HepG2 (cell line): ENCODE measurements around the gene MAST1. TPM values are rescaled to one million over a fixed set of nuclear protein-coding genes. Genes with fewer than 3 reads are reported as not detected.

ENCODE experiments used
- MIER2 ChIP-seq: IDR thresholded peaks from 2 replicates; pipeline ENCODE4 v1.6.1; 2016; ENCODE audit warnings: missing biosample characterization, missing genetic modification reagents
- RARA ChIP-seq: IDR thresholded peaks from 2 replicates; pipeline ENCODE4 v1.6.1; 2016; ENCODE audit warnings: missing genetic modification reagents, missing compliant biosample characterization
- SMARCC2 ChIP-seq: fragments of 450-650 bp; IDR thresholded peaks from 2 replicates; pipeline ENCODE4 v1.6.1; 2017; ENCODE audit warnings: antibody characterized with exemption, mild to moderate bottlenecking
- WIZ ChIP-seq: sonication (generic); formaldehyde crosslinking; IDR thresholded peaks from 2 replicates; pipeline ENCODE4 v1.5.1; 2020; ENCODE audit warnings: mild to moderate bottlenecking, missing genetic modification reagents
- ZFYVE20 ChIP-seq: sonication (generic); formaldehyde crosslinking; IDR thresholded peaks from 2 replicates; pipeline ENCODE4 v1.8.0; 2023; ENCODE audit warnings: low read depth, mild to moderate bottlenecking, moderate library complexity, missing genetic modification reagents, borderline replicate concordance
- ZNF12 ChIP-seq: sonication (generic); formaldehyde crosslinking; IDR thresholded peaks from 2 replicates; pipeline ENCODE4 v1.5.0; 2020; ENCODE audit warnings: missing genetic modification reagents
- ZNF224 ChIP-seq: sonication (generic); formaldehyde crosslinking; IDR thresholded peaks from 2 replicates; pipeline ENCODE4 v1.5.0; 2020; ENCODE audit warnings: mild to moderate bottlenecking, missing genetic modification reagents
- ZNF674 ChIP-seq: sonication (generic); formaldehyde crosslinking; IDR thresholded peaks from 2 replicates; pipeline ENCODE4 v1.5.0; 2020; ENCODE audit warnings: low read depth, mild to moderate bottlenecking, missing genetic modification reagents
- ZNF816 ChIP-seq: sonication (generic); formaldehyde crosslinking; IDR thresholded peaks from 2 replicates; pipeline ENCODE4 v1.8.0; 2022; ENCODE audit warnings: missing genetic modification reagents, mild to moderate bottlenecking, borderline replicate concordance
- polyA plus RNA-seq, 8 experiments: library from polyadenylated mRNA; depleted of rRNA in 3 of 8; stranded (reverse) in 7 of 8; unstranded in 1 of 8; fragments of >200 nt; fragmentation: Illumina TruSeq in 4 of 8; extraction: Trizol in 4 of 8; gene quantifications; 2 replicates each; pipeline versions ENCODE4 v1.2.1 to v1.2.3, GENCODE V29; 2011 to 2016; ENCODE audit warnings: low read depth in 4 of 8, missing spikeins in 1 of 8, mixed read lengths in 1 of 8; ENCODE audit not compliant: insufficient read depth in 1 of 8
- total RNA-seq, 5 experiments: library from RNA; depleted of rRNA; stranded (reverse); fragments of >200 nt; fragmentation: Illumina TruSeq; extraction: Trizol; gene quantifications; 2 replicates each; pipeline ENCODE4 v1.2.3, GENCODE V29; 2016; ENCODE audit warnings: low read depth in 1 of 5
- TF ChIP-seq, protein P1 (sequence below): sonication (generic); formaldehyde crosslinking; IDR thresholded peaks from 2 replicates; pipeline ENCODE4 v1.8.1; 2023; ENCODE audit warnings: missing genetic modification reagents, inconsistent platforms, borderline replicate concordance
- TF ChIP-seq, protein P2 (sequence below): sonication (generic); formaldehyde crosslinking; conservative IDR thresholded peaks from 2 replicates; pipeline ENCODE4 v1.8.0; 2022; ENCODE audit warnings: mild to moderate bottlenecking, moderate library complexity, missing genetic modification reagents
- TF ChIP-seq, protein P3 (sequence below): sonication (generic); formaldehyde crosslinking; IDR thresholded peaks from 2 replicates; pipeline ENCODE4 v1.5.0; 2020; ENCODE audit warnings: mild to moderate bottlenecking, missing genetic modification reagents, borderline replicate concordance
- TF ChIP-seq, protein P4 (sequence below): fragments of 450-650 bp; IDR thresholded peaks from 2 replicates; pipeline ENCODE4 v1.6.1; 2016
- TF ChIP-seq, protein P5 (sequence below): IDR thresholded peaks from 2 replicates; pipeline ENCODE4 v1.6.1; 2016; ENCODE audit warnings: low read depth
- TF ChIP-seq, protein P6 (sequence below): sonication (generic); formaldehyde crosslinking; IDR thresholded peaks from 2 replicates; pipeline ENCODE4 v1.4.0; 2020; ENCODE audit warnings: mild to moderate bottlenecking, missing genetic modification reagents, borderline replicate concordance

The MAST1 gene
- total and polyA plus RNA-seq, 2 of the 13 experiments (the other 11 are each of a cell fraction or from before 2014, with no cell fraction given): 0.73 to 4.7 TPM

DNA sequence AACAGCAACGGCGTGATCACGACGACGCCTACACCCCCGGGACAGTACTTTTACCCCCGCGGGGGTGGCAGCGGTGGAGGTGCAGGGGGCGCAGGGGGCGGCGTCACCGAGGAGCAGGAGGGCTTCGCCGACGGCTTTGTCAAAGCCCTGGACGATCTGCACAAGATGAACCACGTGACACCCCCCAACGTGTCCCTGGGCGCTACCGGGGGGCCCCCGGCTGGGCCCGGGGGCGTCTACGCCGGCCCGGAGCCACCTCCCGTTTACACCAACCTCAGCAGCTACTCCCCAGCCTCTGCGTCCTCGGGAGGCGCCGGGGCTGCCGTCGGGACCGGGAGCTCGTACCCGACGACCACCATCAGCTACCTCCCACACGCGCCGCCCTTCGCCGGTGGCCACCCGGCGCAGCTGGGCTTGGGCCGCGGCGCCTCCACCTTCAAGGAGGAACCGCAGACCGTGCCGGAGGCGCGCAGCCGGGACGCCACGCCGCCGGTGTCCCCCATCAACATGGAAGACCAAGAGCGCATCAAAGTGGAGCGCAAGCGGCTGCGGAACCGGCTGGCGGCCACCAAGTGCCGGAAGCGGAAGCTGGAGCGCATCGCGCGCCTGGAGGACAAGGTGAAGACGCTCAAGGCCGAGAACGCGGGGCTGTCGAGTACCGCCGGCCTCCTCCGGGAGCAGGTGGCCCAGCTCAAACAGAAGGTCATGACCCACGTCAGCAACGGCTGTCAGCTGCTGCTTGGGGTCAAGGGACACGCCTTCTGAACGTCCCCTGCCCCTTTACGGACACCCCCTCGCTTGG, 46.1 kb upstream of the MAST1 start (continued):
- TF ChIP-seq, protein P1, sequence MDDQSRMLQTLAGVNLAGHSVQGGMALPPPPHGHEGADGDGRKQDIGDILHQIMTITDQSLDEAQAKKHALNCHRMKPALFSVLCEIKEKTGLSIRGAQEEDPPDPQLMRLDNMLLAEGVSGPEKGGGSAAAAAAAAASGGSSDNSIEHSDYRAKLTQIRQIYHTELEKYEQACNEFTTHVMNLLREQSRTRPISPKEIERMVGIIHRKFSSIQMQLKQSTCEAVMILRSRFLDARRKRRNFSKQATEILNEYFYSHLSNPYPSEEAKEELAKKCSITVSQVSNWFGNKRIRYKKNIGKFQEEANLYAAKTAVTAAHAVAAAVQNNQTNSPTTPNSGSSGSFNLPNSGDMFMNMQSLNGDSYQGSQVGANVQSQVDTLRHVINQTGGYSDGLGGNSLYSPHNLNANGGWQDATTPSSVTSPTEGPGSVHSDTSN (CRISPR knock-in tag): 0 out of 2 replicates have a peak, but pooled peaks have one; percentile 10
- TF ChIP-seq, protein P2, sequence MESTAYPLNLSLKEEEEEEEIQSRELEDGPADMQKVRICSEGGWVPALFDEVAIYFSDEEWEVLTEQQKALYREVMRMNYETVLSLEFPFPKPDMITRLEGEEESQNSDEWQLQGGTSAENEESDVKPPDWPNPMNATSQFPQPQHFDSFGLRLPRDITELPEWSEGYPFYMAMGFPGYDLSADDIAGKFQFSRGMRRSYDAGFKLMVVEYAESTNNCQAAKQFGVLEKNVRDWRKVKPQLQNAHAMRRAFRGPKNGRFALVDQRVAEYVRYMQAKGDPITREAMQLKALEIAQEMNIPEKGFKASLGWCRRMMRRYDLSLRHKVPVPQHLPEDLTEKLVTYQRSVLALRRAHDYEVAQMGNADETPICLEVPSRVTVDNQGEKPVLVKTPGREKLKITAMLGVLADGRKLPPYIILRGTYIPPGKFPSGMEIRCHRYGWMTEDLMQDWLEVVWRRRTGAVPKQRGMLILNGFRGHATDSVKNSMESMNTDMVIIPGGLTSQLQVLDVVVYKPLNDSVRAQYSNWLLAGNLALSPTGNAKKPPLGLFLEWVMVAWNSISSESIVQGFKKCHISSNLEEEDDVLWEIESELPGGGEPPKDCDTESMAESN (CRISPR knock-in tag): peak; percentile 92
- no peak for TF ChIP-seq MIER2 (CRISPR knock-in tag)
- TF ChIP-seq, protein P3, sequence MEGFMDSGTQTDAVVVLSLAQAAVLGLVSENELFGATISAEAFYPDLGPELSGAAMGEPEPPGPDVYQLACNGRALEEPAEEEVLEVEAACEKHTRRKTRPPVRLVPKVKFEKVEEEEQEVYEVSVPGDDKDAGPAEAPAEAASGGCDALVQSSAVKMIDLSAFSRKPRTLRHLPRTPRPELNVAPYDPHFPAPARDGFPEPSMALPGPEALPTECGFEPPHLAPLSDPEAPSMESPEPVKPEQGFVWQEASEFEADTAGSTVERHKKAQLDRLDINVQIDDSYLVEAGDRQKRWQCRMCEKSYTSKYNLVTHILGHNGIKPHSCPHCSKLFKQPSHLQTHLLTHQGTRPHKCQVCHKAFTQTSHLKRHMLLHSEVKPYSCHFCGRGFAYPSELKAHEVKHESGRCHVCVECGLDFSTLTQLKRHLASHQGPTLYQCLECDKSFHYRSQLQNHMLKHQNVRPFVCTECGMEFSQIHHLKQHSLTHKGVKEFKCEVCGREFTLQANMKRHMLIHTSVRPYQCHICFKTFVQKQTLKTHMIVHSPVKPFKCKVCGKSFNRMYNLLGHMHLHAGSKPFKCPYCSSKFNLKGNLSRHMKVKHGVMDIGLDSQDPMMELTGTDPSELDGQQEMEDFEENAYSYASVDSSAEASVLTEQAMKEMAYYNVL (CRISPR knock-in tag): peak; percentile 22; the same call in 1 of the 2 replicates
- peak; percentile 28; the same call in 1 of the 2 replicates for TF ChIP-seq WIZ (CRISPR knock-in tag)
- TF ChIP-seq ZNF224 (CRISPR knock-in tag): no peak
- no peak; the same call in 1 of the 2 replicates for TF ChIP-seq ZNF816 (CRISPR knock-in tag)
- no peak for TF ChIP-seq ZNF674 (CRISPR knock-in tag)
- TF ChIP-seq, protein P4, sequence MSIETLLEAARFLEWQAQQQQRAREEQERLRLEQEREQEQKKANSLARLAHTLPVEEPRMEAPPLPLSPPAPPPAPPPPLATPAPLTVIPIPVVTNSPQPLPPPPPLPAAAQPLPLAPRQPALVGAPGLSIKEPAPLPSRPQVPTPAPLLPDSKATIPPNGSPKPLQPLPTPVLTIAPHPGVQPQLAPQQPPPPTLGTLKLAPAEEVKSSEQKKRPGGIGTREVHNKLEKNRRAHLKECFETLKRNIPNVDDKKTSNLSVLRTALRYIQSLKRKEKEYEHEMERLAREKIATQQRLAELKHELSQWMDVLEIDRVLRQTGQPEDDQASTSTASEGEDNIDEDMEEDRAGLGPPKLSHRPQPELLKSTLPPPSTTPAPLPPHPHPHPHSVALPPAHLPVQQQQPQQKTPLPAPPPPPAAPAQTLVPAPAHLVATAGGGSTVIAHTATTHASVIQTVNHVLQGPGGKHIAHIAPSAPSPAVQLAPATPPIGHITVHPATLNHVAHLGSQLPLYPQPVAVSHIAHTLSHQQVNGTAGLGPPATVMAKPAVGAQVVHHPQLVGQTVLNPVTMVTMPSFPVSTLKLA: no peak
- TF ChIP-seq RARA (CRISPR knock-in tag): peak; percentile 69
- no peak for TF ChIP-seq ZFYVE20 (CRISPR knock-in tag)
- TF ChIP-seq ZNF12 (CRISPR knock-in tag): no peak
- no peak for TF ChIP-seq SMARCC2
- TF ChIP-seq, protein P5, sequence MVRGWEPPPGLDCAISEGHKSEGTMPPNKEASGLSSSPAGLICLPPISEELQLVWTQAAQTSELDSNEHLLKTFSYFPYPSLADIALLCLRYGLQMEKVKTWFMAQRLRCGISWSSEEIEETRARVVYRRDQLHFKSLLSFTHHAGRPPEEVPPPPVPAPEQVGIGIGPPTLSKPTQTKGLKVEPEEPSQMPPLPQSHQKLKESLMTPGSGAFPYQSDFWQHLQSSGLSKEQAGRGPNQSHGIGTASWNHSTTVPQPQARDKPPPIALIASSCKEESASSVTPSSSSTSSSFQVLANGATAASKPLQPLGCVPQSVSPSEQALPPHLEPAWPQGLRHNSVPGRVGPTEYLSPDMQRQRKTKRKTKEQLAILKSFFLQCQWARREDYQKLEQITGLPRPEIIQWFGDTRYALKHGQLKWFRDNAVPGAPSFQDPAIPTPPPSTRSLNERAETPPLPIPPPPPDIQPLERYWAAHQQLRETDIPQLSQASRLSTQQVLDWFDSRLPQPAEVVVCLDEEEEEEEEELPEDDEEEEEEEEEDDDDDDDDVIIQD: no peak
- TF ChIP-seq, protein P6, sequence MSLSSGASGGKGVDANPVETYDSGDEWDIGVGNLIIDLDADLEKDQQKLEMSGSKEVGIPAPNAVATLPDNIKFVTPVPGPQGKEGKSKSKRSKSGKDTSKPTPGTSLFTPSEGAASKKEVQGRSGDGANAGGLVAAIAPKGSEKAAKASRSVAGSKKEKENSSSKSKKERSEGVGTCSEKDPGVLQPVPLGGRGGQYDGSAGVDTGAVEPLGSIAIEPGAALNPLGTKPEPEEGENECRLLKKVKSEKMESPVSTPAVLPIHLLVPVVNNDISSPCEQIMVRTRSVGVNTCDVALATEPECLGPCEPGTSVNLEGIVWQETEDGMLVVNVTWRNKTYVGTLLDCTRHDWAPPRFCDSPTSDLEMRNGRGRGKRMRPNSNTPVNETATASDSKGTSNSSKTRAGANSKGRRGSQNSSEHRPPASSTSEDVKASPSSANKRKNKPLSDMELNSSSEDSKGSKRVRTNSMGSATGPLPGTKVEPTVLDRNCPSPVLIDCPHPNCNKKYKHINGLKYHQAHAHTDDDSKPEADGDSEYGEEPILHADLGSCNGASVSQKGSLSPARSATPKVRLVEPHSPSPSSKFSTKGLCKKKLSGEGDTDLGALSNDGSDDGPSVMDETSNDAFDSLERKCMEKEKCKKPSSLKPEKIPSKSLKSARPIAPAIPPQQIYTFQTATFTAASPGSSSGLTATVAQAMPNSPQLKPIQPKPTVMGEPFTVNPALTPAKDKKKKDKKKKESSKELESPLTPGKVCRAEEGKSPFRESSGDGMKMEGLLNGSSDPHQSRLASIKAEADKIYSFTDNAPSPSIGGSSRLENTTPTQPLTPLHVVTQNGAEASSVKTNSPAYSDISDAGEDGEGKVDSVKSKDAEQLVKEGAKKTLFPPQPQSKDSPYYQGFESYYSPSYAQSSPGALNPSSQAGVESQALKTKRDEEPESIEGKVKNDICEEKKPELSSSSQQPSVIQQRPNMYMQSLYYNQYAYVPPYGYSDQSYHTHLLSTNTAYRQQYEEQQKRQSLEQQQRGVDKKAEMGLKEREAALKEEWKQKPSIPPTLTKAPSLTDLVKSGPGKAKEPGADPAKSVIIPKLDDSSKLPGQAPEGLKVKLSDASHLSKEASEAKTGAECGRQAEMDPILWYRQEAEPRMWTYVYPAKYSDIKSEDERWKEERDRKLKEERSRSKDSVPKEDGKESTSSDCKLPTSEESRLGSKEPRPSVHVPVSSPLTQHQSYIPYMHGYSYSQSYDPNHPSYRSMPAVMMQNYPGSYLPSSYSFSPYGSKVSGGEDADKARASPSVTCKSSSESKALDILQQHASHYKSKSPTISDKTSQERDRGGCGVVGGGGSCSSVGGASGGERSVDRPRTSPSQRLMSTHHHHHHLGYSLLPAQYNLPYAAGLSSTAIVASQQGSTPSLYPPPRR (CRISPR knock-in tag): no peak
